Peyer's patch (tissue), 4 donors: Measurements from ENCODE around the gene DOCK2. TPM values are rescaled to one million over a fixed set of nuclear protein-coding genes. Genes with fewer than 3 reads are reported as not detected.

ENCODE experiments used
- DNase-seq, 3 donors: peaks; one replicate each; pipeline ENCODE4 v3.0.0-alpha.2; 2017 to 2019
- H3K27ac ChIP-seq, 4 donors: fragments of 200-600 bp; sonication (generic); one replicate each; pipeline ENCODE4 v1.5.1; 2016 to 2019
- H3K27me3 ChIP-seq, 2 donors: fragments of 200-600 bp; sonication (generic); one replicate each; pipeline ENCODE4 v1.5.1; 2019
- H3K36me3 ChIP-seq, 3 donors: fragments of 200-600 bp; sonication (generic); one replicate each; pipeline ENCODE4 v1.5.1; 2016 to 2019
- H3K4me1 ChIP-seq, 4 donors: fragments of 200-600 bp; sonication (generic); one replicate each; pipeline ENCODE4 v1.5.1; 2016 to 2019
- H3K4me3 ChIP-seq, 4 donors: fragments of 200-600 bp; sonication (generic); 1 replicate in 3 of 4; 2 replicates in 1 of 4; pipeline ENCODE4 v1.5.1; 2016 to 2019; ENCODE audit warnings: mild to moderate bottlenecking in 1 of 4
- H3K9me3 ChIP-seq, 4 donors: fragments of 200-600 bp; sonication (generic); one replicate each; pipeline ENCODE4 v1.5.1; 2016 to 2019; ENCODE audit warnings: mild to moderate bottlenecking in 1 of 4
- POLR2A ChIP-seq, 2 donors: fragments of 450-650 bp; IDR thresholded peaks; one replicate each; pipeline ENCODE4 v1.5.1; 2017; ENCODE audit warnings: antibody characterized with exemption in 2 of 2, mild to moderate bottlenecking in 2 of 2, moderate library complexity in 2 of 2
- total RNA-seq, 4 donors: library from RNA; depleted of rRNA; stranded (reverse); fragments of >200 nt; gene quantifications; one replicate each; pipeline ENCODE4 v1.1.0, GENCODE V29; 2016
- TF ChIP-seq, protein P1 (sequence below), 6 experiments: fragments of 450-650 bp in 4 of 6; fragments of 200-600 bp in 2 of 6; sonication (generic) in 1 of 6; IDR thresholded peaks; one replicate each; pipeline ENCODE4 v1.5.1; 2017 to 2019; ENCODE audit warnings: antibody characterized with exemption in 6 of 6, mild to moderate bottlenecking in 3 of 6, moderate library complexity in 1 of 6

Gene DOCK2
- total RNA-seq, 4 donors from 2014 or later = 13.8 to 200 (median 17.8) TPM

DNA sequence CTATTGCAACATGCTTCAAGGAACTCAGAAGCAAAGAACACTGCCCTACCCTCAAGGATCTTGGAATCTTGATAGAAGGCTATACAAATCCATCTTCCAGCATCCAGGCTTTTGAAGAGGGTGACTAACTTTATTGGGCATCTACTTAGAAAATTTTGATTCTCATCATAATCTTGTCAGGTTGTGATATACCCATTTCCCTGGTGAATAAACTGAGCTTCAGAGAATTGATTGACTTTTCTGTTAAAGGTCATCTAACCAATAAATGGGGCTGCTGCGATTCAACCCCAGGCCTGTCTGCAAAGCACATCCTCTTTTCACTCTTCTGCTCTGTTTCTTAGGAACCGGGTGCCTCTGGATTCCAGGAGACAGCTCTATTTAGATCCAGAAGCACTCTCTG, 363.1 kb downstream of the DOCK2 start:
- H3K27ac ChIP-seq = no peak overlapping the region
- H3K9me3 ChIP-seq = no peaks in the 10 kb centered on the region
- TF ChIP-seq, protein P1, sequence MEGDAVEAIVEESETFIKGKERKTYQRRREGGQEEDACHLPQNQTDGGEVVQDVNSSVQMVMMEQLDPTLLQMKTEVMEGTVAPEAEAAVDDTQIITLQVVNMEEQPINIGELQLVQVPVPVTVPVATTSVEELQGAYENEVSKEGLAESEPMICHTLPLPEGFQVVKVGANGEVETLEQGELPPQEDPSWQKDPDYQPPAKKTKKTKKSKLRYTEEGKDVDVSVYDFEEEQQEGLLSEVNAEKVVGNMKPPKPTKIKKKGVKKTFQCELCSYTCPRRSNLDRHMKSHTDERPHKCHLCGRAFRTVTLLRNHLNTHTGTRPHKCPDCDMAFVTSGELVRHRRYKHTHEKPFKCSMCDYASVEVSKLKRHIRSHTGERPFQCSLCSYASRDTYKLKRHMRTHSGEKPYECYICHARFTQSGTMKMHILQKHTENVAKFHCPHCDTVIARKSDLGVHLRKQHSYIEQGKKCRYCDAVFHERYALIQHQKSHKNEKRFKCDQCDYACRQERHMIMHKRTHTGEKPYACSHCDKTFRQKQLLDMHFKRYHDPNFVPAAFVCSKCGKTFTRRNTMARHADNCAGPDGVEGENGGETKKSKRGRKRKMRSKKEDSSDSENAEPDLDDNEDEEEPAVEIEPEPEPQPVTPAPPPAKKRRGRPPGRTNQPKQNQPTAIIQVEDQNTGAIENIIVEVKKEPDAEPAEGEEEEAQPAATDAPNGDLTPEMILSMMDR (IDR thresholded peaks at IDR 0.05) = no peak
- TF ChIP-seq POLR2A (IDR thresholded peaks at IDR 0.05) = no peak
- DNase-seq = no peak
- H3K4me1 ChIP-seq = no peaks in the 10 kb centered on the region
- H3K27me3 ChIP-seq = no peaks in the 10 kb centered on the region
- no peaks in the 10 kb centered on the region for H3K36me3 ChIP-seq
- H3K4me3 ChIP-seq = no peak overlapping the region

DNA sequence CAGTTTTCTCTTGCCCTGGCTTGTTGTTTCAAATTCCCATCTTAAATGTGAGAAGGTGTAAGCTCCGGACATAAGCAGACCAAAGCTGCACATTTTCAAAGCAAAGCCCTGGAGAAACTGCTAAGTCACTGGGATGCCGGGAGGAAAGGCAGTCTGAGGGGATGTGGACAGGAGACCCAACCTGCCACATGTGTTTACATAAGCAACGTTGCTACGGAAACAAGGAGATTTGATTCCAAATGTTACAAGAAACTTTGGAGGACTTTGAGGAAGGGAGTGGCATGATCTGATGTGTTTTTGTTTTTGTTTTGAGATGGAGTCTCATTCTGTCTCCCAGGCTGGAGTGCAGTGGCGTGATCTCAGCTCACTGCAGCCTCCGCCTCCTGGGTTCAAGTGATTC, 368.9 kb downstream of the DOCK2 start:
- Histone ChIP-seq H3K36me3 (no peaks in the 10 kb centered on the region), H3K27ac (no peak overlapping the region), H3K4me1 (no peaks in the 10 kb centered on the region), H3K27me3 (no peaks in the 10 kb centered on the region), H3K4me3 (no peak overlapping the region), H3K9me3 (no peaks in the 10 kb centered on the region)
- no peak for DNase-seq
- no peak for TF ChIP-seq POLR2A (IDR thresholded peaks at IDR 0.05)
- TF ChIP-seq, protein P1 (IDR thresholded peaks at IDR 0.05) = no peak

DNA sequence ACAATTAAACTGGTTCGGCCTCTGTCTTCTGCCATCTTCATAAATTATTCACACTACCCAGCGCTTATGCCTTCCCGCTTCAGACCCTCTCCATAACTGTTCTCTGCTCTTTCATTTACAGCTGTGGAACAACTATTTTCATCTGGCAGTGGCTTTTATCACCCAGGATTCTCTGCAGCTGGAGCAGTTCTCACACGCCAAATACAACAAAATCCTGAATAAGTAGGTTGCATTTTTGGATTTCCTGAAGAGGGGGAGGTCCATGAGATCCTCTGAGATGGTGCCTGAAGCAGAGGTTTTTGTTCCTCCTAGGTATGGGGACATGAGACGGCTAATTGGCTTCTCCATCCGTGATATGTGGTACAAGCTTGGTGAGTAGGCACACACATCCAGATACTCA, 371.3 kb downstream of the DOCK2 start:
- TF ChIP-seq, protein P1 (IDR thresholded peaks at IDR 0.05) = no peak
- no peak for TF ChIP-seq POLR2A (IDR thresholded peaks at IDR 0.05)
- no peak overlapping the region for H3K4me3 ChIP-seq
- H3K9me3 ChIP-seq = no peaks in the 10 kb centered on the region
- H3K36me3 ChIP-seq = no peaks in the 10 kb centered on the region
- H3K27ac ChIP-seq = no peak overlapping the region
- no peak for DNase-seq
- H3K27me3 ChIP-seq = no peaks in the 10 kb centered on the region
- no peaks in the 10 kb centered on the region for H3K4me1 ChIP-seq

DNA sequence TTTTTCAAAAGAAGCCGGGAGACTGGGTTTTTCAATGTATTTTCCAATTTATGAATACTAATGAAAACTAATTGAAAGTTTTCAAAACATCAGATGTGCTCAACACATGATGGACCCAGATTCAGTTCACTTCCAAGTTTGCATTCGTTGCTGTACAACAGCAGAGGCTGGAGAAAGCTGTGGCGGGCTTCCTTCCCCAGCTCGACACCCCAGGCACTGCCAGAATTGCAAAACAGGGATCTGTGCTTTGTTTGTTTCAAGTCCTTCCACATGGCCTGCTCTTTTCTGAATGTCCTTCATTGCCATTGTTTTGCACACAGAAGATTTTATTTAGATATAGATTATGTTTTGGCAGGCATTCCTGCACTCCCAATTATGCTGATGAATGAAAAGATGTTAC, 373.5 kb downstream of the DOCK2 start:
- Histone ChIP-seq H3K4me1 (no peaks in the 10 kb centered on the region), H3K9me3 (no peaks in the 10 kb centered on the region), H3K27ac (no peak overlapping the region), H3K4me3 (no peak overlapping the region), H3K36me3 (no peaks in the 10 kb centered on the region), H3K27me3 (no peaks in the 10 kb centered on the region)
- TF ChIP-seq, protein P1 (IDR thresholded peaks at IDR 0.05) = no peak
- no peak for TF ChIP-seq POLR2A (IDR thresholded peaks at IDR 0.05)
- no peak for DNase-seq

DNA sequence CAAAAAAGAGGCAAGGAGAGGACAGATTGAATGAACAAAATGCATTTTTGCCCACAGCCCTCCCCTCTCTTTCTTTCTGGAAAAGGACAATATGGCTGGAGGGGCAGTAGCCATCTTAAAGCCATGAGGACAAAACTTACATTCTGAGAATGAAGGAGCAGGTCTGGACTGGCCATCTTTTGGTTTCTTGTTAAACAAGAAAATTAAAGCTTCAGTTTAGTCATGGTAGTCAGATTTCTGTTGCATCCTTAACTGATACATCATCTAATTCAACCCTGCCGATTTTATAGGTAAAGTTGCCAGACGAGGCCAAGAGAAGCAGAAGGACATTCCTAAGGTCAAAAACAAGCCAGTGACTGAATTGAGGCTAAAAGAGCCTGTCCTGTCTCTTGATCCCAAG, 374.7 kb downstream of the DOCK2 start:
- Histone ChIP-seq H3K4me1 (no peaks in the 10 kb centered on the region), H3K27ac (no peak overlapping the region), H3K27me3 (no peaks in the 10 kb centered on the region), H3K36me3 (no peaks in the 10 kb centered on the region), H3K9me3 (no peaks in the 10 kb centered on the region), H3K4me3 (no peak overlapping the region)
- no peak for DNase-seq
- no peak for TF ChIP-seq POLR2A (IDR thresholded peaks at IDR 0.05)
- TF ChIP-seq, protein P1 (IDR thresholded peaks at IDR 0.05) = no peak

DNA sequence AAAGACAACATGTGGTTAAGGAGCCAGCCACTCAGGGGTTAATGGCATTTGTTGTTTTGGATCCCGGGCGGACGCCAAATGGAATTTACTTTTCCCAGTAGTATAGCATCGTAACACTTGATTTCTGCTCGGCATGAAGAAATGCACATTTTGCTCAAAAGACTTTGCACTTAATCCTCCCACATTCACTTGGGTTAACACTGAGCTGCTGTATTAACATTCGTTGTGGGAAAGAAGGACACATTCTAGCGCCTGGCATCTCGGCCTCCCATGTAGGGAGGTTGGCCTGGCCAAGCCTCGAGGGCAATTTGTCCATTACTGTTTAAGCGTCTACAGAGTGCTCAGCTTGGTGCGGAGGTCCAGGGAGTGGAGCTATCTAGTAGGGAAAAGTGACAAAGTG, 375.5 kb downstream of the DOCK2 start:
- TF ChIP-seq, protein P1 (IDR thresholded peaks at IDR 0.05) = no peak
- no peak for TF ChIP-seq POLR2A (IDR thresholded peaks at IDR 0.05)
- no peaks in the 10 kb centered on the region for H3K9me3 ChIP-seq
- H3K27ac ChIP-seq = no peak overlapping the region
- H3K27me3 ChIP-seq = no peaks in the 10 kb centered on the region
- no peaks in the 10 kb centered on the region for H3K4me1 ChIP-seq
- H3K4me3 ChIP-seq = no peak overlapping the region
- no peaks in the 10 kb centered on the region for H3K36me3 ChIP-seq
- DNase-seq = no peak
